HEK293T (cell line): ENCODE data around the gene TRPV4.

Experiments
- CTCF ChIA-PET: fragments of 350-600 bp; formaldehyde crosslinking; extraction: SDS; loops from one replicate; lab custom pipeline; 2021; ENCODE audit warnings: antibody characterized with exemption, inconsistent platforms; lab: Yijun Ruan, JAX
- POLR2A ChIA-PET: fragments of 350-600 bp; formaldehyde crosslinking; extraction: SDS; loops from one replicate; lab custom pipeline; 2020; ENCODE audit warnings: antibody characterized with exemption, inconsistent platforms; lab: Yijun Ruan, JAX
- DNase-seq: peaks from one replicate; pipeline ENCODE4 v3.0.0; 2012; ENCODE audit warnings: mixed read lengths; ENCODE audit errors: extremely low spot score
- ARNT ChIP-seq: fragments of 450-650 bp; IDR thresholded peaks from 2 replicates; pipeline ENCODE4 v1.6.1; 2017; ENCODE audit warnings: mild to moderate bottlenecking
- BHLHE40 ChIP-seq: fragments of 450-650 bp; IDR thresholded peaks from 2 replicates; pipeline ENCODE4 v1.6.1; 2016; ENCODE audit warnings: mild to moderate bottlenecking, moderate library complexity, borderline replicate concordance
- CTBP1 ChIP-seq: fragments of 450-650 bp; IDR thresholded peaks from 2 replicates; pipeline ENCODE4 v1.6.1; 2016; ENCODE audit warnings: borderline replicate concordance
- ELF4 ChIP-seq: fragments of 450-650 bp; IDR thresholded peaks from 2 replicates; pipeline ENCODE4 v1.6.1; 2017; ENCODE audit warnings: antibody characterized with exemption
- FOXA1 ChIP-seq: fragments of 450-650 bp; IDR thresholded peaks from 2 replicates; pipeline ENCODE4 v1.6.1; 2016; ENCODE audit warnings: mild to moderate bottlenecking
- FOXK2 ChIP-seq: fragments of 450-650 bp; IDR thresholded peaks from 2 replicates; pipeline ENCODE4 v1.6.1; 2016; ENCODE audit warnings: mild to moderate bottlenecking
- FOXM1 ChIP-seq: fragments of 450-650 bp; IDR thresholded peaks from 2 replicates; pipeline ENCODE4 v1.6.1; 2017; ENCODE audit warnings: mild to moderate bottlenecking, borderline replicate concordance
- HDGF ChIP-seq: fragments of 450-650 bp; IDR thresholded peaks from 2 replicates; pipeline ENCODE4 v1.6.1; 2017; ENCODE audit warnings: antibody characterized with exemption, borderline replicate concordance
- L3MBTL2 ChIP-seq: fragments of 450-650 bp; conservative IDR thresholded peaks from 2 replicates; pipeline ENCODE4 v1.6.1; 2016; ENCODE audit warnings: mild to moderate bottlenecking
- LEF1 ChIP-seq: fragments of 450-650 bp; IDR thresholded peaks from 2 replicates; pipeline ENCODE4 v1.6.1; 2017; ENCODE audit warnings: mild to moderate bottlenecking, borderline replicate concordance
- NFRKB ChIP-seq: fragments of 450-650 bp; IDR thresholded peaks from 2 replicates; pipeline ENCODE4 v1.6.1; 2016; ENCODE audit warnings: mild to moderate bottlenecking, moderate library complexity
- PKNOX1 ChIP-seq: fragments of 450-650 bp; IDR thresholded peaks from 2 replicates; pipeline ENCODE4 v1.6.1; 2016
- SP1 ChIP-seq: fragments of 450-650 bp; IDR thresholded peaks from 2 replicates; pipeline ENCODE4 v1.6.1; 2017
- SUZ12 ChIP-seq: fragments of 450-650 bp; IDR thresholded peaks from 2 replicates; pipeline ENCODE4 v1.6.1; 2016; ENCODE audit warnings: mild to moderate bottlenecking
- TARDBP ChIP-seq: fragments of 450-650 bp; IDR thresholded peaks from 2 replicates; pipeline ENCODE4 v1.6.1; 2016
- ZNF384 ChIP-seq: fragments of 450-650 bp; IDR thresholded peaks from 2 replicates; pipeline ENCODE4 v1.6.1; 2016

TRPV4 gene

GRCh38 chr12:109765446-109765810 is 67.8 kb downstream of the TRPV4 start:
- ChIA-PET POLR2A (no interaction called here), CTCF (no interaction called here)
- TF ChIP-seq FOXM1 (no peak), ELF4 (no peak), ARNT (no peak), L3MBTL2 (no peak), FOXK2 (no peak), NFRKB (no peak), SP1 (no peak), LEF1 (no peak), FOXA1 (no peak), PKNOX1 (no peak), ZNF384 (no peak), TARDBP (no peak), HDGF (no peak), BHLHE40 (no peak), SUZ12 (no peak)
- DNase-seq, result no peak

- ChIA-PET CTCF (interaction anchor here (0.7 to 2.0 kb wide), 3 partner anchors 12 to 226 kb away, joined by 3 to 5 read pairs (median 3); no protein-coding TSS in a partner anchor), POLR2A (no interaction called here)
- no peak for TF ChIP-seq SUZ12
- TF ChIP-seq NFRKB, result no peak
- TF ChIP-seq CTBP1, result no peak
- no peak for TF ChIP-seq PKNOX1
- no peak for TF ChIP-seq HDGF
- TF ChIP-seq LEF1, result no peak
- no peak for TF ChIP-seq FOXK2
- TF ChIP-seq ARNT, result no peak
- no peak for TF ChIP-seq FOXA1
- TF ChIP-seq TARDBP, result no peak
- TF ChIP-seq ZNF384, result no peak
- DNase-seq, result no peak
These were observed 68.3 kb downstream of the TRPV4 start for GRCh38 chr12:109764776-109765445.

- peak; percentile 38 for DNase-seq
- CTCF ChIA-PET, result interaction anchor here (0.7 to 2.0 kb wide), 2 partner anchors 13 to 24 kb away, joined by 3 to 5 read pairs; no protein-coding TSS in a partner anchor
- TF ChIP-seq ELF4, result no peak
- no peak for TF ChIP-seq CTBP1
- TF ChIP-seq SP1, result no peak
- TF ChIP-seq HDGF, result no peak
- no peak for TF ChIP-seq FOXA1
- POLR2A ChIA-PET, result no interaction called here
These were observed 69.1 kb downstream of the TRPV4 start for GRCh38 chr12:109764123-109764522.

GRCh38 chr12:109763201-109763841 is 69.9 kb downstream of the TRPV4 start:
- TF ChIP-seq ZNF384 (no peak), ARNT (no peak), LEF1 (no peak), BHLHE40 (no peak), HDGF (no peak), FOXM1 (no peak), CTBP1 (no peak), ELF4 (no peak), PKNOX1 (no peak), FOXK2 (no peak), FOXA1 (no peak), NFRKB (no peak), TARDBP (no peak), SP1 (no peak), L3MBTL2 (no peak), SUZ12 (no peak)
- ChIA-PET POLR2A (no interaction called here), CTCF (interaction anchor here (0.6 to 2.0 kb wide), 2 partner anchors 14 to 244 kb away, joined by 3 to 5 read pairs; no protein-coding TSS in a partner anchor)
- DNase-seq, result no peak

- no peak for DNase-seq
- ChIA-PET CTCF (interaction anchor here (0.6 kb wide), 1 partner anchor 244 kb away, joined by 3 read pairs; no protein-coding TSS in a partner anchor), POLR2A (no interaction called here)
- no peak for TF ChIP-seq NFRKB
- TF ChIP-seq BHLHE40, result no peak
- TF ChIP-seq FOXK2, result no peak
- no peak for TF ChIP-seq TARDBP
These were observed 70.5 kb downstream of the TRPV4 start for GRCh38 chr12:109762673-109763191.

GRCh38 chr12:109762071-109762672 is 71.0 kb downstream of the TRPV4 start:
- ChIA-PET CTCF (no interaction called here), POLR2A (no interaction called here)
- no peak for DNase-seq
- no peak for TF ChIP-seq SUZ12
- TF ChIP-seq PKNOX1, result no peak
- no peak for TF ChIP-seq TARDBP
- no peak for TF ChIP-seq L3MBTL2
- TF ChIP-seq LEF1, result no peak
- no peak for TF ChIP-seq CTBP1
- TF ChIP-seq FOXK2, result no peak
- no peak for TF ChIP-seq SP1
- TF ChIP-seq ELF4, result no peak
- TF ChIP-seq FOXA1, result no peak
- TF ChIP-seq NFRKB, result no peak
- TF ChIP-seq BHLHE40, result no peak
